Measurements from ENCODE around the gene XYLB.

Gene XYLB

GRCh38 chr3:38365469-38366062 is 19.0 kb downstream of the XYLB start:
- DNase-seq, result no peak

- DNase-seq, result no peak
These were observed 19.5 kb downstream of the XYLB start for GRCh38 chr3:38366082-38366481.

GRCh38 chr3:38367779-38368178 is 21.2 kb downstream of the XYLB start:
- no peak for DNase-seq

GRCh38 chr3:38368238-38368637 is 21.7 kb downstream of the XYLB start:
- no peak for DNase-seq

GRCh38 chr3:38369186-38369585 is 22.6 kb downstream of the XYLB start:
- DNase-seq, result no peak

GRCh38 chr3:38370149-38370548 is 23.6 kb downstream of the XYLB start:
- no peak for DNase-seq

GRCh38 chr3:38370861-38371260 is 24.3 kb downstream of the XYLB start:
- DNase-seq, result no peak

GRCh38 chr3:38371541-38372213 is 25.1 kb downstream of the XYLB start:
- no peak for DNase-seq

GRCh38 chr3:38372214-38372601 is 25.6 kb downstream of the XYLB start:
- DNase-seq, result no peak

- no peak for DNase-seq
These were observed 27.6 kb downstream of the XYLB start for GRCh38 chr3:38374221-38374620.

- no peak for DNase-seq
These were observed 28.5 kb downstream of the XYLB start for GRCh38 chr3:38375072-38375471.

- no peak for DNase-seq
These were observed 29.0 kb downstream of the XYLB start for GRCh38 chr3:38375488-38376097.

GRCh38 chr3:38376098-38376816 is 29.7 kb downstream of the XYLB start:
- DNase-seq, result no peak

- DNase-seq, result no peak
These were observed 32.7 kb downstream of the XYLB start for GRCh38 chr3:38379201-38379770.

- DNase-seq, result no peak
These were observed 36.0 kb downstream of the XYLB start for GRCh38 chr3:38382506-38383080.

GRCh38 chr3:38383156-38383875 is 36.7 kb downstream of the XYLB start:
- no peak for DNase-seq

GRCh38 chr3:38386992-38387750 is 40.6 kb downstream of the XYLB start:
- DNase-seq, result no peak

GRCh38 chr3:38387862-38388261 is 41.3 kb downstream of the XYLB start:
- no peak for DNase-seq

GRCh38 chr3:38392604-38393163 is 46.1 kb downstream of the XYLB start:
- no peak for DNase-seq

GRCh38 chr3:38396239-38396638 is 49.7 kb downstream of the XYLB start:
- no peak for DNase-seq

GRCh38 chr3:38396861-38397260 is 50.3 kb downstream of the XYLB start:
- no peak for DNase-seq
